GM12892 (cell line): ENCODE data around the gene ANKRD26.

ENCODE experiments used
- DNase-seq: peaks from one replicate; pipeline ENCODE4 v3.0.0; 2011; ENCODE audit not compliant: insufficient read length
- FAIRE-seq: peaks from 2 replicates; lab custom pipeline; 2011; peaks lifted over from hg19 to GRCh38; lab: Jason Lieb, UNC
- POLR2A ChIP-seq: IDR thresholded peaks from 2 replicates; pipeline ENCODE4 v1.6.1; 2011; ENCODE audit warnings: low read depth, low read length, control low read depth
- POLR2AphosphoS5 ChIP-seq: IDR thresholded peaks from 2 replicates; pipeline ENCODE4 v1.6.1; 2011; ENCODE audit warnings: low read depth, low read length, control low read depth
- TAF1 ChIP-seq: IDR thresholded peaks from 2 replicates; pipeline ENCODE4 v1.6.1; 2011; ENCODE audit warnings: low read depth, mild to moderate bottlenecking, control low read depth, low read length, borderline replicate concordance

The ANKRD26 gene

DNA sequence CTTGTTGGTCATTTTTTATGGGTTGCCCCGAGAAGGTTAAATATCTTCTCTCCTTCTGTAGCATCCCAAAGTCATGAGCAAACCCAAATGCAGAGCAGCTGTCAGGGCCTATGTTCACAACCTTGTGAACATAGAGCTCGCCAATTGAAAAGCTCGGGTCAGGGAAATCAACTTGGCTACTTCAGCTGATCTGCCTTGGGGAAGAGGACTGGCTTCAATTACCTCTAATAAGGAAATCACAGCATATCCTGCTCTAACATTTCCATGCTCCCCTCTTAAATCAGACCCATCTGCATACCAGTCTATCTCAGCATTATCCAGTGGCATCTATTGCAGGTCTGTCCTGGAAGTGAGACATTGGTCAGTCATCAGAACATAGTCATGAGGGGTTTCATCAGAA is 105.6 kb downstream of the ANKRD26 start:
- FAIRE-seq = no peak
- TF ChIP-seq POLR2A (no peak), TAF1 (no peak), POLR2AphosphoS5 (no peak)
- no peak for DNase-seq

DNA sequence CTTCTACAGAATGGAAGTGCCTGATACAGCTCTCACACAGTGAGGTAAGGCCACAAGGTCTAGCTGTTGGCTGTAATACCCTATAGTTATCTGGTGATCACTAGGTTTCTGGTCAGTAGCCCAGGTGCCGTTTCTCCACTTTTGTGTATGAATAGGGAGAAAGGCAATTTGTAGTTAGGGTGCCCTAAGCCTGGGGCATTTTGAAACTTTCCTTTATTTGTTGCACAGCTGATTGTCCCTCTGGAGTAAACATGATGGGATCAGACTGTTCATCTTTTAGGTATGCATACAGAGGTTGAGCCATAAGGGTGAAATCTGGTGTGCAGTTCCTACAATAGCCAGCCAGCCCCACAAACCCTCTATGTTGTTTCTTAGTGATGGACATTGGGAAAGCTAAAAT is 112.4 kb downstream of the ANKRD26 start:
- FAIRE-seq = no peak
- TF ChIP-seq TAF1 (no peak), POLR2A (no peak), POLR2AphosphoS5 (no peak)

DNA sequence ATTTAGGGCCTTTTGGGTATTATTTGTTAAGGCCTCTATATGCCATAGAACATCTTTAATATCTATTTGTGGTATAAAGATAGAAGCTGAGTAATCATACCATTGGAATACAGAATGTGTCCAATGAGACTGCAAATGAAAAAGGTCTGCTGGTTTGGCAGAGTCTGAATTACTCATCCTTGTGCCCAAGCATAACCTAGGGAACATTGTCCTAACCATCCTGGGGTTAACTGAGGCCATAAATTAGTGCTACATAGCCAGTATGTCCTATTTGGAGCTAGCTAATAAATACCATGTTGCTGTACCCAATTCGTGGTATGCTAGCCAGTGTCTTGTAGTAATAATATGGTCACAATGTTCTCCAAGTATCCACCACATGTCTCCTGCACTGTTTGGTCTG is 117.1 kb downstream of the ANKRD26 start:
- TF ChIP-seq TAF1 (no peak), POLR2AphosphoS5 (no peak), POLR2A (no peak)
- DNase-seq (no peak), FAIRE-seq (no peak)

More for the DNA sequence above, 112.4 kb downstream of the ANKRD26 start:
- DNase-seq = no peak

DNA sequence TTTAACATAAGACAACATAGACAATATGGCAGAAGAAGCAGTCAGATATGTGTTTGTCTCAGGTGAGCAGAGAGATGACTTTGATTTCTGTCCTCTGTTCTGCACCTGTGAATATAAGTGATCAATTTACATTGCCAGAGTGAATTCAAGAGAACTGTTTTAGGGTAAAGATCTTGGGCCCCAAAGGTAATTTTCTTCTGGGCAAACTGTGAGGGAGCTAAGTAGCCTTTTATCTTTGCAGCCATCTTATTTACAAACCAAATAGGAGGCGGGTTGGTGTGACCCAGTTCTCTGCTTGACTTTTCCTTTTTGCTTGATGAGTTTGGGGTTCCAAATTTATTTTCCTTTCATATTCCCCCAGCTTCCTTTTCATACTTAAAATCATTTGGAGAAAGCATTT is 118.2 kb downstream of the ANKRD26 start:
- TF ChIP-seq POLR2A (no peak), POLR2AphosphoS5 (no peak), TAF1 (no peak)
- FAIRE-seq (no peak), DNase-seq (no peak)

DNA sequence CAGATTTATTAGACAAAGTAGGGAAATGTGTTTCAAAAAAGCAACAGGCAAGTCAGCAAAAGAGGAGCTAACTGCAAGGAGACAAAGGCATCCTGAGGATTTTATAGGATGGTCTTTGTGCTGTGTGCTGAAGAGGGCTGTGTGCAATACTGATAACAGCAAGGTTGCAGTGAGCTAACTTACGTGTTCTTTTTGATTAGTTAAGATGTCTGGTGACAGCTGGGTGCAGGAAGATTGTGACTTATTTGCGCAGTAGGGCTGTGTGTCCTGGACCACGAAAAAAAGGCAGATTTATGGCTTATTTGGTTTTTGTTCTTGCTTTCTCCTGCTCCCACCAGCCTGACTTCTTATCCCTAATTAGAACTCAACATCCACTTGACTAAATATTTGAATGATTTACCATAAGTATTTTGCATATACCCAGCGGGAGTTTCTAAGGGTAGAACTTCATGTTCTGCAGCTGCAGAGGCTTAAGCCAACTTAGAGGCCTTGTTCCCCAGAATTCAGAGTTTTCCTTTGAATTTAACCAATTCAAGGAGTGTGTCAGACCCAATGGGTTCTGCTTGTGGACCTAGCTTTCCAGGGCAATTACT is 119.0 kb downstream of the ANKRD26 start:
- no peak for TF ChIP-seq POLR2A
- TF ChIP-seq POLR2AphosphoS5 = no peak
- TF ChIP-seq TAF1 = no peak
- no peak for DNase-seq
- FAIRE-seq = peak; percentile 24

DNA sequence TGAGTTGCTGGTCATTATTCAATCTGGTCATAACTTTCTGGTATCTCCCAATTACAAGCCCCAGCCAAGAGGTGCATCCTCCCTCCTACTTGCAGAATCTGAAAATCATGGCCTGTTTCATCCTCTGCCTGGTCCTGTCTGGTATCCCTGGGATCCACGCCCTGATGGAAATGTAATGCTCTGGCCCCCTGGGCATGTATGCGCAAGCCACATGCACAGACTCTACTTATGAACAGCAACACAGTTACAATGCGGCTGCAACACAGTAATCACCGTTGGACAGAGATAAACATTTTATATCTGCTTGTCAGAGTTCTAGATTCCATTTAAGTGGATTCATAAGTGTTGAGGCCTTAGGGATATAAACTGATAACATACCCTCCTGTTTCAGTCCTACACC is 121.8 kb downstream of the ANKRD26 start:
- TF ChIP-seq POLR2A (no peak), TAF1 (no peak), POLR2AphosphoS5 (no peak)
- no peak for DNase-seq
- no peak for FAIRE-seq

DNA sequence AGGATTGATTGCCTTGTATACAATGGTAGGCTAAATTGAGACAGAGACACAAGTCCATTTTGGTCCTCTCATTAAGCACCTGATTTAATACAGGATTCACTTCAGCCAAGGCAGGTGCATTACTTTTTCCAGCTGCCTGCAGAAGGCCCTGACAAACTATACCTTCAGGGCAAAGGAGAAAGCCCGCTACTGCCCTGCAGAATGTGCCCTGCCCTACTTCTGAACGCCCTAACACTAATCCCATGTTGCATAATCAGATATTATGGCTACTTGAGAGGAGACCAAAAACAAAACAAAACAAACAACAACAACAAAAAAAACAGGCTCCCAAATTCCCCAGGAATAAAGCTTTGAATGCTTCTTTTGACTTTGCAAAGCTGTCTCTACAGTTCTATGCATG is 122.7 kb downstream of the ANKRD26 start:
- TF ChIP-seq POLR2A (no peak), TAF1 (no peak), POLR2AphosphoS5 (no peak)
- FAIRE-seq (no peak), DNase-seq (no peak)

DNA sequence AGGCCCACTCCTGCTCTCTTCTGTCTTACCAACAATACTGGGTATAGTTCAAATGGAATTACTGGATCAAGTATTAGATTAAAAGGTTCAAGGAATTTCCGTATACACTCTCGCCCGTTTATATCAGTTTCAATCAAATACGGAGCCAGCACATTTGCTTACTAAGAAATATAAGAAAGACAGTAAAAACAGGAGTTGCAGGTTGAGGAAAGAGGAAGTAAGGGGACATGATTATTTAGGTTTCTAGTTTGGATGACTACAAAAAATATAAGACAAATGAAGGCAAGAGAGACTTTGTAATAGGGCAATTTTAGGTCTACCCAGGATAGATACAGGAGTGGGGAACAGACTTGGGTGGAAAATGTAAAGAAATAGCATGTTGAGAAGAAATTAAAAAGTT is 129.6 kb downstream of the ANKRD26 start:
- FAIRE-seq (peak; percentile 54), DNase-seq (no peak)
- TF ChIP-seq POLR2AphosphoS5 = no peak
- no peak for TF ChIP-seq POLR2A

DNA sequence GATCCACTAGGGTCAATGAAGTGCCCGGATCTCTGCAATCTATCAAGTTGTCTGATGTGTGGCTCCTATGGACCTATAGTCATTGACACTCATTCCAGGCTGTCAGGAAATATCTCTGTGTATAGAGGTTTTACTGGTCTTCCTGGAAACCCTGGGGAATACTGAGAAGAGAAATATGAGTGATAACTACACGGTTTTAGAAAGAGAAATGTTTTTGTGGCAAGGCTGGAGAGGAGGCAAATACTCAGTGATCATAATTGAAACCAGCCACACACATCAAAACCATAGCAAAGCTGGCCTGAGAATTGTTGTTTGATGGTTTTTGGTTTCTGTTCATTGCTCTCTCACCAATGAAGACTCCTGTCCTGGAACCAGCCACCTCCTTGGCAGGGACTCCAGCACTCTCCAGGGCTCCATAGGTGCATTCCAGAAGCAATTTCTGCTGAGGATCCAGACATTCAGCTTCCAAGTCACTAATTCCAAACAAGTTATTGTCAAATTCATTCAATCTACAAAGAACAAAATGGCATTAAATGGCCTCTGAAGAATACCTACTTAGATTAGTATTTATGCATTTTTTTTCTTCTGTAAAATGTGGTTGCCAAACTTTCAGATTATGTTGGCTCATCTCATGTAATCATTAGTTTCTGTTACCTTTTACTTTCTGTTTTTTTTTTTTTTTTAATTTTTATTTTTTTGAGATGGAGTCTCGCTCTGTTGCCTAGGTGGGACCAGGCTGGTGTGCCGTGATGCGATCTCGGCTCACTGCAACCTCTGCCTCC is 131.0 kb downstream of the ANKRD26 start:
- DNase-seq (peak; percentile 13), FAIRE-seq (peak; percentile 88)
- TF ChIP-seq TAF1 = no peak
- no peak for TF ChIP-seq POLR2A
- TF ChIP-seq POLR2AphosphoS5 = no peak

DNA sequence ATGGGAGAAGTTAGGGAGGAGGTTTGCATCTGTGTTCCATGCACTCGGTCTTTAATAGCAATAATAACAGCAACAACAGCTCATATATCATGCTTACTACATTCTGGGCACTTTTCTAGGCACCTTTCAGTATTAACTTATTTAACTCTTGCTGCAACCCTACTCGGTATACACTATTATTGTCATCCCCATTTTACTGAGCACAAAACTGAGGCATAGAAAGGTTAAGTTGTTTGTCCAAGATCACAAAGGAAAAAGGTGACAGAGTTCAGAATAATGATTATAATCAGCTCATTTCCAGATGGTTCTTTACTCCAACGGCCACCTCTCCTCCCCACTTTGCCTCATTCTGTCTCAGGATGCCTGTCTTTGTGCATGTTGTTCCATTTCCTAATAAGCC is 137.5 kb downstream of the ANKRD26 start:
- TF ChIP-seq POLR2A (no peak), POLR2AphosphoS5 (no peak), TAF1 (no peak)
- no peak for FAIRE-seq
- DNase-seq = no peak

DNA sequence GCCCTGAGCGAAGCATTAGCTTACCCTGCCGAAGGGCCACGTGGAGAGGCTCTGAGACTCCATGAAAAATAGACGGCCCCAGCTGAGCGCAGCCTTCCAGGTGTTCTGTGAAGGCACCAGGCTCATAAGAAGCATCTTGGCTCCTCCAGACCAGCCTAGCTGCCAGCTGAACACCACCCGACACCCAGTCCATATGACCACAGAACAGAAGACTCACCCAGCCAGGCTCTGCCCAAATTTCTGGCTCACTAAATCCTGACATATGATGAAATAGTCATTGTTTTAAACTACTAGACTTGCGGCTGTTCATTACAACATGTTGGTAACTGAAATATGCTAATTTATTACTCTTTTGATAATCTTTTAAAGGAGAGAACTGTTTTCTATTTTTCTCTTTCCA is 140.0 kb downstream of the ANKRD26 start:
- no peak for FAIRE-seq

DNA sequence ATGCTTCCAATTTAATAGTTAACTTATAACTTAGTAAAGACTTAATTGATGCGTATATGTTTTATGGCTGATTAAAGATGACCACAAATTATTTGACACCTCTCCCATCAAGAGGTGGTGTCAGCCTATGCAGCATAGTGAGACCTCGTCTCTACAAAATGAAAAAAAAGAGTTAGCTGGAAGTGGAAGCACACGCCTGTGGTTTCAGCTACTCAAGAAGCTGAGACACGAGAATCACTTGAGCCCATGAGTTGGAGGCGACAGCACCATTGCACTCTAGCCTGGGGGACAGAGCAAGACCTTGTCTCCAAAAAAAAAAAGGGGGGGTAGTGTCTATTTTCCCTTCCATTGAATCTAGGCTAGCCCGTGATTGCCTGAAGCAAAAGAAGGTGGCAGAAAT is 140.5 kb downstream of the ANKRD26 start:
- no peak for TF ChIP-seq TAF1
- TF ChIP-seq POLR2A = no peak
- TF ChIP-seq POLR2AphosphoS5 = no peak
- no peak for FAIRE-seq
- DNase-seq = no peak

More for the DNA sequence above, 140.0 kb downstream of the ANKRD26 start:
- TF ChIP-seq TAF1 = no peak
- TF ChIP-seq POLR2AphosphoS5 = no peak
- no peak for TF ChIP-seq POLR2A
- DNase-seq = no peak
